GM12873 (cell line): Measurements from ENCODE around the gene RAB11A.
A peak's percentile ranks its signal among the peaks of the same experiment; 100 is the strongest.

Experiments
- TF ChIP-seq, protein P1 (sequence below): IDR thresholded peaks from 2 replicates; pipeline ENCODE4 v1.5.1; 2012; ENCODE audit warnings: low read depth, mild to moderate bottlenecking, moderate library complexity, low read length, control low read depth; ENCODE audit not compliant: insufficient read depth; ENCODE audit errors: missing control alignments

RAB11A gene

GRCh38 chr15:65828585-65828984 lies 40.7 kb upstream of the RAB11A start:
- TF ChIP-seq, protein P1, sequence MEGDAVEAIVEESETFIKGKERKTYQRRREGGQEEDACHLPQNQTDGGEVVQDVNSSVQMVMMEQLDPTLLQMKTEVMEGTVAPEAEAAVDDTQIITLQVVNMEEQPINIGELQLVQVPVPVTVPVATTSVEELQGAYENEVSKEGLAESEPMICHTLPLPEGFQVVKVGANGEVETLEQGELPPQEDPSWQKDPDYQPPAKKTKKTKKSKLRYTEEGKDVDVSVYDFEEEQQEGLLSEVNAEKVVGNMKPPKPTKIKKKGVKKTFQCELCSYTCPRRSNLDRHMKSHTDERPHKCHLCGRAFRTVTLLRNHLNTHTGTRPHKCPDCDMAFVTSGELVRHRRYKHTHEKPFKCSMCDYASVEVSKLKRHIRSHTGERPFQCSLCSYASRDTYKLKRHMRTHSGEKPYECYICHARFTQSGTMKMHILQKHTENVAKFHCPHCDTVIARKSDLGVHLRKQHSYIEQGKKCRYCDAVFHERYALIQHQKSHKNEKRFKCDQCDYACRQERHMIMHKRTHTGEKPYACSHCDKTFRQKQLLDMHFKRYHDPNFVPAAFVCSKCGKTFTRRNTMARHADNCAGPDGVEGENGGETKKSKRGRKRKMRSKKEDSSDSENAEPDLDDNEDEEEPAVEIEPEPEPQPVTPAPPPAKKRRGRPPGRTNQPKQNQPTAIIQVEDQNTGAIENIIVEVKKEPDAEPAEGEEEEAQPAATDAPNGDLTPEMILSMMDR, result no peak

- TF ChIP-seq, protein P1, result peak; percentile 67
These were observed 40.0 kb upstream of the RAB11A start for GRCh38 chr15:65829130-65829764.

- TF ChIP-seq, protein P1, result no peak
These were observed 36.5 kb upstream of the RAB11A start for GRCh38 chr15:65832549-65833364.

DNA sequence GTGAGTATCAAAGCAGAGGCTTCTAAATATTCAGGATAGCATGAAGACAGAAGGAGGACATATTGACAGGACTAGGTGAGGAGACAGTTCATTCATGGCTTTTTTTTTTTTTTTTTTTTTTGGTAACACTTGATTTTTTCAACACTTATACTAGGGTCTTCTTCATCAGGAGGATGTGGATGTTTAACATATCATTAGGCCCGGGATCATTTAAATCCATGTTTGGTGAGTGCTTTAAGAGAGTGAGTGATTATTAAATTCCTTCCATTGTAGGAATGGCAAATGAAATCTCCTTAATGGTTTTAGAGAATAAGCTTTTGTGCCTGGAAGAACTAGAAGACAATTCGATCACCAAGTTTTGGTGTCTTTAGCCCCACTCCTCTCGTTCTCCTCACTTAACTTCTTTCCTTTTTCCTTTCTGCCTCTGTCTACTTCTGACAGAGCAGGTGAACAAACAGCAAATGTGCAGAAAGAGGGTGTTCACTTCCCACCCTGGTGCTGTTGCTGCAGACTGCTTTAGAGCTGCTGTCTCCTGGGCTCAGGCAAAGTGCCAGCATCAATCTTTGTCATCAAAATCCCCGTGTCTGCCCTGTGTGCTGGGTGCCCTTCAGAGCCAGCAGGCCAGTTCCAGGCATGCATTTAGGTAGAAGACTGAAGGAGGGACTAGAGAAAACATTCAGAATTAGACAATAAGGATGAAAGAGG lies 35.6 kb upstream of the RAB11A start:
- TF ChIP-seq, protein P1, result no peak

DNA sequence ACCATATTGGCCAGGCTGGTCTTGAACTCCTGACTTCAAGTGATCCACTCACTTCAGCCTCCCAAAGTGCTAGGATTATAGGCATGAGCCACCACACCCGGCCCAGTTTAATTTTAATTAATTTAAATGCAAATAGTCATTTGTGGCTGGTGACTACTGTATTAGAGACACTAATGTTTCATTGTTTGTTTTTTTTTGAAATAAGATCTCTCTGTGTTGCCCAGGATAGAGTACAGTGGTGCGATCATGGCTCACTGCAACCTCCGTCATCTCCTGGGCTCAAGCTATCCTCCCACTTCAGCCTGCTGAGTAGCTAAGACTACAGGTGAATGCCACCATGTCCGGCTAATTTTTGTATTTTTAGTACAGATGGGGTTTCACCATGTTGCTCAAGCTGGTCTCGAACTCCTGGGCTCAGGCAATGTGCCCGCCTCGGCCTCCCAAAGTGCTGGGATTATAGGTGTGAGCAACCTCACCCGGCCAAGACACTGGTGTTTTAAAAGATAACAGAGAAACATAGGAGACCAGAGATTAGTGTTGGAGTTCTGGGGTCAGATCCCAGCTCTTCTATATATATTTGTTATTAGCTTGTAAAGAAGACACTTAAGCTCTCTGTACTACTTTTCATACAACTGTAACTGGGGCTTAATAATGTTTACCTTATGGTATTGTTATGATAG lies 34.5 kb upstream of the RAB11A start:
- TF ChIP-seq, protein P1, result no peak

- TF ChIP-seq, protein P1, result no peak
These were observed 33.8 kb upstream of the RAB11A start for GRCh38 chr15:65835447-65835846.
